ENCODE data around the gene ANKIB1. TPM values are rescaled to one million over a fixed set of nuclear protein-coding genes. Genes with fewer than 3 reads are reported as not detected.

The ANKIB1 gene
- total RNA-seq, 4 donors from 2014 or later: 36.9 to 51.4 (median 41.4) TPM

DNA sequence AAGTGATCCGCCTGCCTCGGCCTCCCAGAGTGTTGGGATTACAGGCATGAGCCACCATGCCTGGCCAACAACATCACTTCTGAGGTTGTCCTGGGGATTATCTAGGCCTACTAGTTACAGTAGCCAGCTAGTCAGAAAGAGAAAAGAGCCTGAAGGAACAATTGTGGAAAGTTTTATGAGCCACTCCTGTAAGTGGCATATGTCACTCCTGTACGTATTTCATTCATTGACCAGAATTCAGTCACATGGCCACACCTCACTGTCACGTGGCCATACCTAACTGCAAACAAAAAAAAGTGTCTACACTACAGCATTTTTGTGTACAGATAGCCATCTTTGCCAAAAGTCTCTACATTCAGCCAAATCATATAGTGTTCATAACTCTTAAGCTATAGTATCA lies 85.7 kb downstream of the ANKIB1 start:
- TF ChIP-seq, protein P1, sequence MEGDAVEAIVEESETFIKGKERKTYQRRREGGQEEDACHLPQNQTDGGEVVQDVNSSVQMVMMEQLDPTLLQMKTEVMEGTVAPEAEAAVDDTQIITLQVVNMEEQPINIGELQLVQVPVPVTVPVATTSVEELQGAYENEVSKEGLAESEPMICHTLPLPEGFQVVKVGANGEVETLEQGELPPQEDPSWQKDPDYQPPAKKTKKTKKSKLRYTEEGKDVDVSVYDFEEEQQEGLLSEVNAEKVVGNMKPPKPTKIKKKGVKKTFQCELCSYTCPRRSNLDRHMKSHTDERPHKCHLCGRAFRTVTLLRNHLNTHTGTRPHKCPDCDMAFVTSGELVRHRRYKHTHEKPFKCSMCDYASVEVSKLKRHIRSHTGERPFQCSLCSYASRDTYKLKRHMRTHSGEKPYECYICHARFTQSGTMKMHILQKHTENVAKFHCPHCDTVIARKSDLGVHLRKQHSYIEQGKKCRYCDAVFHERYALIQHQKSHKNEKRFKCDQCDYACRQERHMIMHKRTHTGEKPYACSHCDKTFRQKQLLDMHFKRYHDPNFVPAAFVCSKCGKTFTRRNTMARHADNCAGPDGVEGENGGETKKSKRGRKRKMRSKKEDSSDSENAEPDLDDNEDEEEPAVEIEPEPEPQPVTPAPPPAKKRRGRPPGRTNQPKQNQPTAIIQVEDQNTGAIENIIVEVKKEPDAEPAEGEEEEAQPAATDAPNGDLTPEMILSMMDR (IDR thresholded peaks at IDR 0.05; ENCODE audit: low read depth): no peak

DNA sequence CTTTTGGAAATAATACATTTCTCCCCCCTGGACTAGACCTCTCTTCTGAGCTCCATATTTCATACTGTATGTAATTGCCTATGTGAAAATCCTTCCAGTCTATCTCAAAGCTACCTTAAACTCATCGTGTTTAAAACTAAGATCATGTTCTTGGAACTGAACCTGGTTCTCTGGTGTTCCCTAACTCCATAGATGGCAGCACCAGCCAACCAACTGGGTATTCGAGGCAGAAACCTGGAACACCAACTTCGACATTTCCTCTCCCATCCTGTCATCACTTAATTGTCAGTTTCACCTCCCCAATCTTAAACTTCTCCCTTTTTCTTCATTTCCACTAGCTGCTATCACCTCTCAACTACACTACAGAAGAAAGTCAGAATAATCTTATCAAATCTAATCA lies 87.0 kb downstream of the ANKIB1 start:
- TF ChIP-seq, protein P1 (IDR thresholded peaks at IDR 0.05; ENCODE audit: low read depth): no peak

DNA sequence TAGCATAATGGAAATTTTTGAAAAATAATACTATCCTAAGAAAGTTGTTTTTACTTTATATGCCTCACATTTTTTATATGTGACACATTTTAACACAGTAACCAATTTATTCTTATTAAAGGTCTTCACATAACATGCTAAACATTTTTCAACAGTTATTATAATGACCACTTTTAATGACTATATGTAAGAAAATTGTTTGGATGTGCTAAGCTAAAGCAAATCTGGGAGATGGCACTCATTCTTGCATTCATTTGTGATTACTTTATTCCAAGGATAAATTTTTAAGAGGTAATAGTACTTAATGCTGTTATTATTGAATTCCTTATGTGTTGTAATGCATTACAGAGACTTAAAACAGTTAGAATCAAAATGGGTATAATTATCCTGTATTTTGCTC lies 88.1 kb downstream of the ANKIB1 start:
- TF ChIP-seq, protein P1 (IDR thresholded peaks at IDR 0.05; ENCODE audit: low read depth): no peak

DNA sequence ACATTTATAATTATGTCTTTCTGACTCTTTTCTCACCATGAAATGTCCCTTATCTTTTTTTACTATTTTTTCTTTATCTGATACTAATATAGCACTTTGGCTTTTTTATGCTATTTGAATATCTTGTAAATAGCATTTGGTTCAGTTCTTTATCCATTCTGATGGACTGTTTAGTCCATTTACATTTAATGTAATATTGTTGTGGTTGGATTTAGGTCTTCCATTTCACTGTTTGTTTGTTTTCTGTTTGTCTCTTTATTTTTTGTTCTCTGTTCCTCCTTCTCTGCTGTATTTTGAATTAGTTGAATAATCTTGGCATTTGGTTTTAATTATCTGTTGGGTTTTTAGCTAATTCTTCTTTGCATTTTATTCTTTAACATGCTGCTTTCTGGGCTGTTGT lies 89.8 kb downstream of the ANKIB1 start:
- TF ChIP-seq, protein P1 (IDR thresholded peaks at IDR 0.05; ENCODE audit: low read depth): no peak

DNA sequence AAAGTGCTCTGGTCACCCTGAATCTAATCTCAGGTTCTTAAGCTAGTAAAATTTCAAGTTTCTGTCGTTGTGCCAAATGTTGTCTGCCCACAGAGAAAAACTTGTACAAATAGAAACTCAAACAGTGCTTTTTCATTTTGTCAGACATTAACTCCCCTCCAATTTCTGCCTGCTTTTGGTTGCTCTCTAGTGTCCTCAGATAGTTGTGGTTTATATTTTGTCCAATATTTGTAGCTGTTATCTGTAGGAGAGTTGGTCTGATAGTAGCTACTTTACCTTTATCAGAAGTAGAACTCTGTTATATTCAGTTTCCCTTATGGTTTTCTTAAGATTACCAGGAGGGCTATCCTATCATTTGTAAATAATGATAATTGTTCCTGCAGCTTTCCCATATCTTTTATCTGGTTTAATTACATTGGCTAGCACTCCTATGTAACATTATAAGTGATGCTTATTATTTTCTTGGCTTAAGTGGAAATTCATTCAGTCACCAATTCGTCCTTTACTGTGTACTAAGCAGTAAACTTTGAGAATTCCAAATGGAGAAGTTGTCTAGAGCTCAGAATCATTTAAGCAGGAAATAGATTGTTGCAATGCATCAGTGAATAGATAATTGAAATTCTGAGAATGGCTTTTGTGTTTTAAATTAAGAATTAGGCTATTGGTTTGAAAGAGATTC lies 91.0 kb downstream of the ANKIB1 start:
- TF ChIP-seq, protein P1 (IDR thresholded peaks at IDR 0.05; ENCODE audit: low read depth): no peak

DNA sequence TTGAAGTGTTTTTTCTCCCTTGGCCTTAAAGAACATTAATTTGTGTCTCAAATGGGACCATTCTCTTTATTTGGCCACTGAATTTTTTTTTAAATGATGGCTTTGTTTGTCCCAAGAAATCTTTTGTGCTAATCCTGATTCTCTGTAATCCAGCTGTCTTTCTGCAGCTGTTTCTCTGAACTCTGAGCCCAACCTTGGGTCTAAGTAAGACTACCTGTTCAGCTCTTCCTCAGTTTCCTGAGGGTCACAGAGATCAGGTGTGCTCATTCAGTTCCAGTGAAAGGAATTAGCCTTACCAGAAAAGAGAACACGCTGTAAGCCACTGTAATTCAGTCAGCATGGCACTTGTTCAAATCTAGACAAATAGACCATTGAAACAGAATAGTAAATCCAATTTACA lies 94.2 kb downstream of the ANKIB1 start:
- TF ChIP-seq, protein P1 (IDR thresholded peaks at IDR 0.05; ENCODE audit: low read depth): no peak

DNA sequence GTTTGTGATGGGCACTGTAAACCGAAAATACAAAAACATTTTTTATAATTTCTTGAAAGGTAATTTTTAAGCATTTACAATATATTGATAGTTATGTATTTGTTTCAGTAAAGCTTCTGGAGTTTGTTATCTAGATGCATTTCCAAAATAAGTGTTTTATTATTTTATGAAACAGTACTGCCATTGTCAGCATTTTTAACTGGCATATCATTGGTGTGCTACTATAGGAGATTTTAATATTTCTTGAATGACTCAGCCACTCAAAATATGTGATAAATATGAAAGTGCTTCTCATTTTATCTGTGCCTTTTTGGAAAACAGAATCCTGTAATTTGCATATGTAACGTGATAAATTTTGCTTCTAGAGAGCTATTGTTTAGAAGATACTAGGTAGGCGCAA lies 97.9 kb downstream of the ANKIB1 start:
- TF ChIP-seq, protein P1 (IDR thresholded peaks at IDR 0.05; ENCODE audit: low read depth): no peak

All from subcutaneous adipose tissue (tissue), 4 donors.